ENCODE measurements around the gene SYNDIG1L. TPM values are rescaled to one million over a fixed set of nuclear protein-coding genes. Genes with fewer than 3 reads are reported as not detected.
A peak's percentile ranks its signal among the peaks of the same experiment; 100 is the strongest.

Gene SYNDIG1L
- total RNA-seq, 1 experiment from 2014 or later = 0.29 TPM

- CTCF ChIA-PET = no interaction called here
- Mint-ChIP-seq H3K9me3 (ENCODE audit: unreplicated experiment) (no peaks in the 10 kb centered on the region), H3K27ac (ENCODE audit: unreplicated experiment) (no peak overlapping the region), H3K27me3 (ENCODE audit: insufficient read depth, unreplicated experiment) (no peaks in the 10 kb centered on the region), H3K4me1 (ENCODE audit: low read depth, unreplicated experiment) (no peaks in the 10 kb centered on the region), H3K36me3 (ENCODE audit: insufficient read depth, unreplicated experiment) (no peaks in the 10 kb centered on the region), H3K4me3 (ENCODE audit: unreplicated experiment) (no peak overlapping the region)
- no peaks in the 10 kb centered on the region for H3K4me1 ChIP-seq
- H3K36me3 ChIP-seq (ENCODE audit: control insufficient read depth, insufficient read depth, low read length) = no peaks in the 10 kb centered on the region
- H3K27me3 ChIP-seq (replicated peaks; ENCODE audit: control insufficient read depth, insufficient read depth, low read length) = no peaks in the 10 kb centered on the region
- no peak for TF ChIP-seq CTCF (IDR thresholded peaks at IDR 0.05; ENCODE audit: insufficient read depth in 1 of 2, low read depth in 1 of 2, low read length in 1 of 2, severe bottlenecking in 1 of 2, unreplicated experiment in 1 of 2)
- intact Hi-C loops (cut with micrococcal nuclease; ENCODE audit: unreplicated experiment) = loop anchor here (10.0 kb wide), 1 partner anchor 66 kb away; no protein-coding TSS in a partner anchor
- H3K9me3 ChIP-seq = no peaks in the 10 kb centered on the region
- no TSS peak for BruUV-seq (replicated peaks)
- POLR2A ChIA-PET = no interaction called here
- no peak for DNase-seq
- no peak overlapping the region for H3K4me3 ChIP-seq (ENCODE audit: low read depth, low read length)
Observed at GRCh38 chr14:74368441-74368840, 57.6 kb downstream of the SYNDIG1L start.

GRCh38 chr14:74368026-74368425, 58.0 kb downstream of the SYNDIG1L start:
- no peak overlapping the region for H3K4me3 Mint-ChIP-seq (ENCODE audit: unreplicated experiment)
- BruUV-seq (replicated peaks) = no TSS peak
- TF ChIP-seq CTCF (IDR thresholded peaks at IDR 0.05; ENCODE audit: insufficient read depth in 1 of 2, low read depth in 1 of 2, low read length in 1 of 2, severe bottlenecking in 1 of 2, unreplicated experiment in 1 of 2) = no peak
- Histone ChIP-seq H3K9me3 (no peaks in the 10 kb centered on the region), H3K36me3 (ENCODE audit: control insufficient read depth, insufficient read depth, low read length) (no peaks in the 10 kb centered on the region), H3K4me1 (no peaks in the 10 kb centered on the region), H3K27me3 (replicated peaks; ENCODE audit: control insufficient read depth, insufficient read depth, low read length) (no peaks in the 10 kb centered on the region), H3K4me3 (ENCODE audit: low read depth, low read length) (no peak overlapping the region)
- H3K4me1 Mint-ChIP-seq (ENCODE audit: low read depth, unreplicated experiment) = no peaks in the 10 kb centered on the region
- no peak for DNase-seq
- H3K27me3 Mint-ChIP-seq (ENCODE audit: insufficient read depth, unreplicated experiment) = no peaks in the 10 kb centered on the region
- intact Hi-C loops (cut with micrococcal nuclease; ENCODE audit: unreplicated experiment) = loop anchor here (10.0 kb wide), 1 partner anchor 67 kb away; no protein-coding TSS in a partner anchor
- ChIA-PET CTCF (no interaction called here), POLR2A (no interaction called here)
- no peaks in the 10 kb centered on the region for H3K36me3 Mint-ChIP-seq (ENCODE audit: insufficient read depth, unreplicated experiment)
- H3K27ac Mint-ChIP-seq (ENCODE audit: unreplicated experiment) = no peak overlapping the region
- H3K9me3 Mint-ChIP-seq (ENCODE audit: unreplicated experiment) = no peaks in the 10 kb centered on the region

- no TSS peak for BruUV-seq (replicated peaks)
- POLR2A ChIA-PET = no interaction called here
- Histone ChIP-seq H3K36me3 (ENCODE audit: control insufficient read depth, insufficient read depth, low read length) (no peaks in the 10 kb centered on the region), H3K27me3 (replicated peaks; ENCODE audit: control insufficient read depth, insufficient read depth, low read length) (no peaks in the 10 kb centered on the region), H3K4me1 (no peaks in the 10 kb centered on the region; the same call in 1 of the 2 replicates), H3K9me3 (no peaks in the 10 kb centered on the region), H3K4me3 (ENCODE audit: low read depth, low read length) (no peak overlapping the region)
- Mint-ChIP-seq H3K27ac (ENCODE audit: unreplicated experiment) (no peak overlapping the region), H3K4me3 (ENCODE audit: unreplicated experiment) (no peak overlapping the region), H3K36me3 (ENCODE audit: insufficient read depth, unreplicated experiment) (no peaks in the 10 kb centered on the region), H3K4me1 (ENCODE audit: low read depth, unreplicated experiment) (no peaks in the 10 kb centered on the region), H3K27me3 (ENCODE audit: insufficient read depth, unreplicated experiment) (no peaks in the 10 kb centered on the region), H3K9me3 (ENCODE audit: unreplicated experiment) (no peaks in the 10 kb centered on the region)
- DNase-seq = peak in 1 of 2 experiments; percentile 26
- CTCF ChIA-PET = interaction anchor here (0.6 to 1.1 kb wide), 3 partner anchors 79 to 302 kb away, joined by 3 to 4 read pairs (median 3); no protein-coding TSS in a partner anchor
- no peak for TF ChIP-seq CTCF (IDR thresholded peaks at IDR 0.05; ENCODE audit: insufficient read depth in 1 of 2, low read depth in 1 of 2, low read length in 1 of 2, severe bottlenecking in 1 of 2, unreplicated experiment in 1 of 2)
- intact Hi-C loops (cut with micrococcal nuclease; ENCODE audit: unreplicated experiment) = loop anchor here (10.0 kb wide), 1 partner anchor 70 kb away; no protein-coding TSS in a partner anchor
Observed at GRCh38 chr14:74364271-74364880, 61.6 kb downstream of the SYNDIG1L start.

All from Caco-2 (cell line).